ENCODE measurements around the gene ZNF654. TPM values are rescaled to one million over a fixed set of nuclear protein-coding genes. Genes with fewer than 3 reads are reported as not detected.

Gene ZNF654
- total and polyA plus RNA-seq, 9 of the 15 experiments (the other 6 are each of a cell fraction or from before 2014, with no cell fraction given): 2.4 to 8.6 (median 5.1) TPM

- no peak for TF ChIP-seq BACH1 (tag; IDR thresholded peaks at IDR 0.05)
- TF ChIP-seq ID3 (CRISPR knock-in tag; IDR thresholded peaks at IDR 0.05): no peak
- no peak for TF ChIP-seq ID3 (tag; IDR thresholded peaks at IDR 0.05)
- no peak for TF ChIP-seq E2F3 (CRISPR knock-in tag; IDR thresholded peaks at IDR 0.05)
- TF ChIP-seq ZNF449 (CRISPR knock-in tag; IDR thresholded peaks at IDR 0.05): no peak
- no peak for TF ChIP-seq NFATC3 (IDR thresholded peaks at IDR 0.05)
- TF ChIP-seq MTA2 (IDR thresholded peaks at IDR 0.05; ENCODE audit: low read depth): no peak
- TF ChIP-seq CCAR2 (IDR thresholded peaks at IDR 0.05; ENCODE audit: low read depth, low read length): no peak
These were observed 130.3 kb downstream of the ZNF654 start (continued) for GRCh38 chr3:88189361-88189810.

- 23% methylated on average over 4 of the region's 4 CpGs for WGBS (ENCODE audit: insufficient coverage, low coverage, missing lambda C conversion rate)
- no peak overlapping the region for H2AFZ ChIP-seq (ENCODE audit: low read depth, low read length)
- H4K20me1 ChIP-seq (replicated peaks; ENCODE audit: control insufficient read depth, insufficient read depth, low read length): no peaks in the 10 kb centered on the region
- no peaks in the 10 kb centered on the region for H3K79me2 ChIP-seq (ENCODE audit: control insufficient read depth, insufficient read depth, low read length)
- no peak overlapping the region for H3K9ac ChIP-seq (ENCODE audit: insufficient read depth in 1 of 2, low read depth in 2 of 2, low read length in 2 of 2)
- in situ Hi-C loops (cut with MboI) (no loop called here), intact Hi-C loops (cut with micrococcal nuclease) (no loop called here)
- no peaks in the 10 kb centered on the region for H3K9me3 ChIP-seq (replicated peaks; ENCODE audit: control insufficient read depth, insufficient read depth, low read depth, low read length)
- H3K4me1 ChIP-seq (replicated peaks in 1 of 2; ENCODE audit: control insufficient read depth in 2 of 2, insufficient read depth in 2 of 2, low read length in 2 of 2): no peaks in the 10 kb centered on the region; a peak in 3 of 5 replicates
- no peak for ATAC-seq
- CTCF ChIA-PET (ENCODE audit: low intra/inter-chr PET ratio): no interaction called here
- no peak for FAIRE-seq
- no TSS peak for BruUV-seq (replicated peaks)
- no peaks in the 10 kb centered on the region for H3K9me1 ChIP-seq (ENCODE audit: control insufficient read depth, insufficient read depth, low read length)
- H3K4me3 ChIP-seq: no peak overlapping the region
- POLR2A ChIA-PET: no interaction called here
- DNase-seq (ENCODE audit: extremely low read depth in 1 of 4, low spot score in 3 of 4): no peak
- H3K27ac ChIP-seq (ENCODE audit: extremely low read depth, low read depth, low read length): no peak overlapping the region
- no peaks in the 10 kb centered on the region for H3K27me3 ChIP-seq (ENCODE audit: control insufficient read depth in 2 of 2, insufficient read depth in 2 of 2, low read length in 2 of 2)
- no peaks in the 10 kb centered on the region for H3K36me3 ChIP-seq (ENCODE audit: control insufficient read depth, insufficient read depth, low read length)
- H3K4me2 ChIP-seq (ENCODE audit: insufficient read depth, low read length): no peak overlapping the region
- TF ChIP-seq STAT5A (IDR thresholded peaks at IDR 0.05; ENCODE audit: borderline replicate concordance, low read length): peak; percentile 32; the same call in 1 of the 2 replicates
- TF ChIP-seq ZNF212 (CRISPR knock-in tag; IDR thresholded peaks at IDR 0.05): no peak
- no peak for TF ChIP-seq LCOR (CRISPR knock-in tag; IDR thresholded peaks at IDR 0.05)
- no peak for TF ChIP-seq PHTF2 (CRISPR knock-in tag; IDR thresholded peaks at IDR 0.05)
- TF ChIP-seq KDM1A (IDR thresholded peaks at IDR 0.05): no peak
- TF ChIP-seq ZHX1 (conservative IDR thresholded peaks at IDR 0.05; ENCODE audit: low read length): no peak
- no peak for TF ChIP-seq ZNF785 (CRISPR knock-in tag; IDR thresholded peaks at IDR 0.05)
- peak; percentile 64 for TF ChIP-seq RFX1 (IDR thresholded peaks at IDR 0.05)
- no peak for TF ChIP-seq ZSCAN29 (IDR thresholded peaks at IDR 0.05)
- TF ChIP-seq POLR3G (IDR thresholded peaks at IDR 0.05; ENCODE audit: extremely low read depth, insufficient read length, insufficient replicate concordance): no peak
- peak in 1 of 2 experiments; percentile 86; a peak in 2 of 4 replicates for TF ChIP-seq SRF (CRISPR knock-in tag; IDR thresholded peaks at IDR 0.05)
These were observed 132.9 kb downstream of the ZNF654 start for GRCh38 chr3:88191872-88192409.

Measured in K562 (cell line).